ENCODE data around the gene GRID2.

Gene GRID2

GRCh38 chr4:92303621-92304027, at the start of gene GRID2:
Gene GRID2 (plus strand): TSS chr4:92303966.
- TF ChIP-seq POLR2A (IDR thresholded peaks at IDR 0.05; ENCODE audit: low read length) (no peak), GATA1 (IDR thresholded peaks at IDR 0.05; ENCODE audit: low read depth, low read length) (no peak)
- no peak for DNase-seq

GRCh38 chr4:92253986-92254671, 49.6 kb upstream of the GRID2 start:
- TF ChIP-seq POLR2A (IDR thresholded peaks at IDR 0.05; ENCODE audit: low read length) (no peak), GATA1 (IDR thresholded peaks at IDR 0.05; ENCODE audit: low read depth, low read length) (no peak)

GRCh38 chr4:92254767-92255442, 48.9 kb upstream of the GRID2 start:
- TF ChIP-seq GATA1 (IDR thresholded peaks at IDR 0.05; ENCODE audit: low read depth, low read length) (no peak), POLR2A (IDR thresholded peaks at IDR 0.05; ENCODE audit: low read length) (no peak)
- no peak for DNase-seq

More at GRCh38 chr4:92253986-92254671, 49.6 kb upstream of the GRID2 start:
- no peak for DNase-seq

- TF ChIP-seq GATA1 (IDR thresholded peaks at IDR 0.05; ENCODE audit: low read depth, low read length) = no peak
- TF ChIP-seq POLR2A (IDR thresholded peaks at IDR 0.05; ENCODE audit: low read length) = no peak
- no peak for DNase-seq
Observed at GRCh38 chr4:92255920-92256244, 47.9 kb upstream of the GRID2 start.

GRCh38 chr4:92257931-92258857, 45.6 kb upstream of the GRID2 start:
- TF ChIP-seq GATA1 (IDR thresholded peaks at IDR 0.05; ENCODE audit: low read depth, low read length) = no peak
- no peak for TF ChIP-seq POLR2A (IDR thresholded peaks at IDR 0.05; ENCODE audit: low read length)
- DNase-seq = no peak

GRCh38 chr4:92261256-92261655, 42.5 kb upstream of the GRID2 start:
- no peak for DNase-seq
- no peak for TF ChIP-seq GATA1 (IDR thresholded peaks at IDR 0.05; ENCODE audit: low read depth, low read length)
- TF ChIP-seq POLR2A (IDR thresholded peaks at IDR 0.05; ENCODE audit: low read length) = no peak

- TF ChIP-seq POLR2A (IDR thresholded peaks at IDR 0.05; ENCODE audit: low read length) (no peak), GATA1 (IDR thresholded peaks at IDR 0.05; ENCODE audit: low read depth, low read length) (no peak)
- no peak for DNase-seq
Observed at GRCh38 chr4:92262371-92262770, 41.4 kb upstream of the GRID2 start.

GRCh38 chr4:92263010-92263409, 40.8 kb upstream of the GRID2 start:
- DNase-seq = no peak
- TF ChIP-seq GATA1 (IDR thresholded peaks at IDR 0.05; ENCODE audit: low read depth, low read length) (no peak), POLR2A (IDR thresholded peaks at IDR 0.05; ENCODE audit: low read length) (no peak)

GRCh38 chr4:92263575-92263974, 40.2 kb upstream of the GRID2 start:
- TF ChIP-seq POLR2A (IDR thresholded peaks at IDR 0.05; ENCODE audit: low read length) = no peak
- TF ChIP-seq GATA1 (IDR thresholded peaks at IDR 0.05; ENCODE audit: low read depth, low read length) = no peak
- DNase-seq = no peak

- no peak for TF ChIP-seq GATA1 (IDR thresholded peaks at IDR 0.05; ENCODE audit: low read depth, low read length)
- no peak for TF ChIP-seq POLR2A (IDR thresholded peaks at IDR 0.05; ENCODE audit: low read length)
Observed at GRCh38 chr4:92264163-92264562, 39.6 kb upstream of the GRID2 start.

GRCh38 chr4:92265021-92265420, 38.7 kb upstream of the GRID2 start:
- no peak for DNase-seq
- TF ChIP-seq POLR2A (IDR thresholded peaks at IDR 0.05; ENCODE audit: low read length) = no peak
- TF ChIP-seq GATA1 (IDR thresholded peaks at IDR 0.05; ENCODE audit: low read depth, low read length) = no peak

More at GRCh38 chr4:92264163-92264562, 39.6 kb upstream of the GRID2 start:
- no peak for DNase-seq

- TF ChIP-seq GATA1 (IDR thresholded peaks at IDR 0.05; ENCODE audit: low read depth, low read length) (no peak), POLR2A (IDR thresholded peaks at IDR 0.05; ENCODE audit: low read length) (no peak)
Observed at GRCh38 chr4:92265798-92266197, 38.0 kb upstream of the GRID2 start.

GRCh38 chr4:92266521-92266920, 37.2 kb upstream of the GRID2 start:
- TF ChIP-seq GATA1 (IDR thresholded peaks at IDR 0.05; ENCODE audit: low read depth, low read length) = no peak
- no peak for TF ChIP-seq POLR2A (IDR thresholded peaks at IDR 0.05; ENCODE audit: low read length)
- no peak for DNase-seq

More at GRCh38 chr4:92265798-92266197, 38.0 kb upstream of the GRID2 start:
- no peak for DNase-seq

GRCh38 chr4:92268642-92269041, 35.1 kb upstream of the GRID2 start:
- TF ChIP-seq POLR2A (IDR thresholded peaks at IDR 0.05; ENCODE audit: low read length) (no peak), GATA1 (IDR thresholded peaks at IDR 0.05; ENCODE audit: low read depth, low read length) (no peak)
- DNase-seq = no peak

Measured in erythroblast (primary cell).